WI38 (cell line): Measurements from ENCODE around the gene ETV3.

Experiments
- H3K4me3 ChIP-seq: 2 replicates; pipeline ENCODE4 v1.5.1; 2011; ENCODE audit warnings: low read depth, mild to moderate bottlenecking, control low read depth, low read length
- TF ChIP-seq, protein P1 (sequence below): IDR thresholded peaks from 2 replicates; pipeline ENCODE4 v1.5.1; 2012; ENCODE audit warnings: low read depth, mild to moderate bottlenecking, control low read depth, low read length

ETV3 gene

DNA sequence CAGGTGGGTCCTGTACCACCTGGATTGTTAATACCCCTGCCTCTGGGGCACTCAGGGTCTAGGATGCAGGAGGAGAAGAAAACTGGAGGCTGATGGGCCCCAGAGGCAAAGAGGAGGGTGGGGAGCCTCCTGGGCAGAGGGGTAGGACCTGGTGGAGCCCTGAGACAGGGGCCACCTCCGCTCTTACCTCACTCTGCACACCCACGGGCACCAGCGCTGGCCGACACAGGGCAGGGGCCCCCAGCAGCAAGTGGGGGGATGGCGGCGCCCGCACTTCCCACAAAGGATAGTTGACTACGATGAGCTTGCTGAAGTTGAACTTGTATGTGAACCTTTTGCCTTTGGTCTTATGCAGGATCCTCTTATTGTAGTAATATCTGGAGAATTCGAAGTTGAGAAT, 39.7 kb downstream of the ETV3 start:
- no peak overlapping the region for H3K4me3 ChIP-seq
- TF ChIP-seq, protein P1, sequence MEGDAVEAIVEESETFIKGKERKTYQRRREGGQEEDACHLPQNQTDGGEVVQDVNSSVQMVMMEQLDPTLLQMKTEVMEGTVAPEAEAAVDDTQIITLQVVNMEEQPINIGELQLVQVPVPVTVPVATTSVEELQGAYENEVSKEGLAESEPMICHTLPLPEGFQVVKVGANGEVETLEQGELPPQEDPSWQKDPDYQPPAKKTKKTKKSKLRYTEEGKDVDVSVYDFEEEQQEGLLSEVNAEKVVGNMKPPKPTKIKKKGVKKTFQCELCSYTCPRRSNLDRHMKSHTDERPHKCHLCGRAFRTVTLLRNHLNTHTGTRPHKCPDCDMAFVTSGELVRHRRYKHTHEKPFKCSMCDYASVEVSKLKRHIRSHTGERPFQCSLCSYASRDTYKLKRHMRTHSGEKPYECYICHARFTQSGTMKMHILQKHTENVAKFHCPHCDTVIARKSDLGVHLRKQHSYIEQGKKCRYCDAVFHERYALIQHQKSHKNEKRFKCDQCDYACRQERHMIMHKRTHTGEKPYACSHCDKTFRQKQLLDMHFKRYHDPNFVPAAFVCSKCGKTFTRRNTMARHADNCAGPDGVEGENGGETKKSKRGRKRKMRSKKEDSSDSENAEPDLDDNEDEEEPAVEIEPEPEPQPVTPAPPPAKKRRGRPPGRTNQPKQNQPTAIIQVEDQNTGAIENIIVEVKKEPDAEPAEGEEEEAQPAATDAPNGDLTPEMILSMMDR, result no peak

DNA sequence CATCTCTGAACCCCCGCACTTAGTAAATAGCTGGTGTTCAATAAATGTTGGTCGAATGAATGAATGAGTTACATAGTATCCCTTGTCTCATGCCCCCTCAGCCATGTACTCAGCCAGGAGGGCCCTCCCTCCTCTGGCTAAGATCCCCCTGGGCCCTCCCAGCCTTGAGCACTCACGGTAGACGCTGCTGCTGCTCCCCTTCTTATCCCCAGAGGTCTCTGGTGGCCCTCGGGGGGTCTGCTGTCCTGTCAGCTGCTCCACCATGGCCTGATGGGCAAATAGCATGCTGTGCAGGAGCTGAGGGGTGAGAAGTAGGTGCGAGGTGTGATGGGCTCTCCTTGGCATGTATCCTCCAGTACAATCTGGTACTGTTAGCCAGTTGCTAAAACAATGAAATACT, 40.5 kb downstream of the ETV3 start:
- no peak overlapping the region for H3K4me3 ChIP-seq
- TF ChIP-seq, protein P1, result no peak

DNA sequence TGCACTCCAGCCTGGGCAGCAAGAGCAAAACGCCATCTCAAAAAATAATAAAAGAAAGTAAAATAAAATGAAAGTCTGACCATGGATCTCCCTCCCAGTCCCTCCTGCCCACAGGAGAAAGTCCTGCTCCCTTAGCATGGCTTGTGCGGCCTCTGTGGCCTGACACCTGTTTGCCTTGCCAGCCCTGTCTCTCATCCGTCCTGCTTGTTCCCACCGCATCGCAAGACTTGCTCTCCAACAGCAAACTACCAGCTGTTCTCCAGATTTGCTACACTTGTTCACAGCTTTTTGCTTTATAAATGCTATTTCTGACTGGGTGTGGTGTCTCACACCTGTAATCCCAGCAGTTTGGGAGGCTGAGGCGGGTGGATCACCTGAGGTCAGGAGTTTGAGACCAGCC, 41.3 kb downstream of the ETV3 start:
- TF ChIP-seq, protein P1, result no peak

DNA sequence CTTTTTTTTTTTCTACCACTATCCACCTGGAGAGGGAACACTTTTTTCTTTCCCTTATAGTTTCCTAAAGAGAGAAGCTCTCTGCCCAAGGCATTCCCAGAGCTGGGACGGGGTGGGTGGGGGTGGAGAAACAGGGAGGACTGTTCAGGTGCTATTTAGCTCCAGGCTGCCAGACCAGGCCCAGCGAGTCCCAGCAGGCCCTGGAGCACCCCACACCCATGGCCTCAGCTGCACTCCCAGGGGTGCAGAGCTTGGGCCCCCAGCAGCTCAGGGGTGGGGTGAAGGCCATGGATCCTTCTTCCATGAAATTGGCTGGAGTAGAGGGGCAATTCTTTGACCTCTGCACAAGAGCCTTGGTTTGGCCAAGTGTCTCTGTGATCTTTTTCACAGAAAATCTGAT, 42.6 kb downstream of the ETV3 start:
- TF ChIP-seq, protein P1, result no peak
- no peak overlapping the region for H3K4me3 ChIP-seq

More for the DNA sequence above, 41.3 kb downstream of the ETV3 start:
- no peak overlapping the region for H3K4me3 ChIP-seq

DNA sequence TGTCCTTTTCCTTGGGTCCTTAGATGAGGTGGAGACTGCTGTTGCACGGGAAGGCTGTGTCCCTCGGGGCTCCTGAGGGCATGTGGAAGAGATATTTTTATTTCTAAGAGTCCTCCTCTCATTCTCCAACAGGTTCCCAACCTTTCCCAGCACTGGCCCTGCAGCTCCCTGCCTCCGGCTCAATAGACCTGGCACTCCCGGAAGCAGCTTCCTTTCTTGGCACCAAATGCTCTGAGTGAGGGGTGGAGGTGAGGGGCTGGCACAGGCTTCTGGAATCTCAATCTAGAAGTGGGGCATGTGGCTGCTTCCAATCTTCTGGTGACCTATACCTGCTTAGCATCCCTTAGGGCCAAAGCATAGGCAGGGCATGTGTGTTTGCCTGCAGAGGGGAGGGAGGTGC, 43.1 kb downstream of the ETV3 start:
- TF ChIP-seq, protein P1, result no peak
- no peak overlapping the region for H3K4me3 ChIP-seq

DNA sequence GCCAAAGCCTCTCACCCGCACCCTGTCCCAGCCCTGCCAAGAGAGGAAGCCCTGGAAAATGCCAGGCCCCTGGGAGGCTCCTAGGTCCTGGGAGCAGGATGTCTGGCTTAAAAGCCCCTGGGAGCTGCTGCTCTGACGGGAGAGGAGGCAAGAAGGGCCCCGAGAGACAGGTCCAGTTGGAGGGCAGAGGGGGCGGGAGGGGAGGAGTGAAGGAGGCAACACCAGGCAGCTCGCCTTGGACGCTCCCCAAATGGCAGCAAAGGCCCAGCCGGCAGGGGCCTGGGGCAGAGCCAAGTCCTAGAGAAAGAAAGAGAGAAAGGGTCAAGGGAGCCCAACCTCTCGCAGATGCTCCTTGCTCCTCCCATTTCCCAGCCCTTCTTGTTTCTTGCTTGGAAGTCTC, 45.4 kb downstream of the ETV3 start:
- H3K4me3 ChIP-seq, result no peak overlapping the region
- TF ChIP-seq, protein P1, result no peak

DNA sequence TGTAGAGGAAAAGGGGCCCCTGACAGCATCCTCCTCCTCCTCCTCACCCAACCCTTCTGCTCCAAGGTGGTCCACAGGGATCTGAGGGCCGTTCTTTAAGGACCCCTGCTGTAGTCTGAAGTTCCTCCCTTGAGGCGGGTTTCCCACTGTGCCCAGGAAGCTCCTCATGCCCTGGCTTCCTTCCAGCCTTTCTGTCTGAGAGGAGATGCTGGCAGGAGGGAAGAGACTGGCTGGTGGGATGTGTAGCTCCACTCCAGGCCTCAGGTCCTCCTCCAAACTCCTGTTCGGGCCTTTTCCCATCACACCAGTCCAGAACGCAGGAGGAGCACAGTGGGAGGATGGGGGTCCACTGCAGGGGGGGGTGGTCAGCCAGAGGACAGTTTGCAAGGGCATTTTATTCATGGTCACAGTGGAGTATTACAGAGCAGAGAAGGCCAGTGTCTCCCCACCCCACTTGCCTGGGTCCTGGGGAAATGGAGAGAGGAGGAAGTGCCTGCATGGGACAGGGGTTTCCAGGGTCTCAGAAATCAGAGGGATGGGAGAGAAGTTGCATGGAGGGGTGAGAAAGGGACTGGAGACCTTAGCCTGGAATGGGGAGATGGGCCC, 46.4 kb downstream of the ETV3 start:
- TF ChIP-seq, protein P1, result no peak

More for the DNA sequence above, 46.4 kb downstream of the ETV3 start:
- H3K4me3 ChIP-seq, result no peak overlapping the region
